Astrocyte of the spinal cord (primary cell): ENCODE results near the gene BRWD1.

ENCODE experiments used
- DNase-seq: peaks from one replicate; pipeline ENCODE4 v3.0.0; 2011; ENCODE audit warnings: low read depth, low spot score
- H3K4me3 ChIP-seq: 2 replicates; pipeline ENCODE4 v1.5.1; 2011; ENCODE audit warnings: low read depth, mild to moderate bottlenecking, low read length, moderate library complexity
- in situ Hi-C: cut with HindIII; loops from 2 replicates; pipeline ENCODE4 v1.10.0; 2017; ENCODE audit warnings: low sequenced_read_pairs
- TF ChIP-seq, protein P1 (sequence below): IDR thresholded peaks from 2 replicates; pipeline ENCODE4 v1.5.1; 2012; ENCODE audit warnings: low read depth, mild to moderate bottlenecking, low read length, inconsistent platforms

Gene BRWD1

DNA sequence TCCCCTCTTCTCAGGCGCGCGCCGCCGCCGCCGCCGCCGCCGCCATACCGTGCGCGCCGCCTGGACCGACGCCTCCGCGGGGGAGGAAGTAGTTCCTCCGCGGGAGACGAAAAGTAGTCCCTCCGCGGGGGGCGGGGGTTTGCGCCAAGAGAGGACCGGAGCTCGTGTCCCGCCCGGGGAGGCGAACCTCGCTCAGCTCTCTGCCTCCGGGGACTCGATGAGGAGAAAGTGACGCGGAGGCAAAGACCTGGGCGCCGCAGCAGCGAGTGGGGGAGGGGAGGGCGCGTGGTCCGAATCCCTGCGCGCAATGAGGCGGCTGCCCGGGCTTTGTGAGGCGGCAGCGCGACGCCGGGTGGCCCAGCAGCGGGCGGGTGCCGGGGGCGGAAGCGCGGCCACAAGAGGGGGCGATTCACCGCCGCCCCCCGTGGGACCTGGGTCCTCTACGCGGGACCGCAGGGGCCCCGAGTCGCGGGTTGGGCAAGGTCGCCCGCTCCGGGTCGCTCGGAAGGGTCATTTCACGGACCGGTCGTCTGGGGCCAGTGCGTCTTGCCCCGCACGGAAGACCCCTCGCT, at the start of gene BRWD1:
Gene BRWD1, minus strand, starts transcription at position 62 of the 572 bp plus-strand sequence. CDS start 141 bp downstream, outside the sequence.
- in situ Hi-C loops: no loop called here
- TF ChIP-seq, protein P1, sequence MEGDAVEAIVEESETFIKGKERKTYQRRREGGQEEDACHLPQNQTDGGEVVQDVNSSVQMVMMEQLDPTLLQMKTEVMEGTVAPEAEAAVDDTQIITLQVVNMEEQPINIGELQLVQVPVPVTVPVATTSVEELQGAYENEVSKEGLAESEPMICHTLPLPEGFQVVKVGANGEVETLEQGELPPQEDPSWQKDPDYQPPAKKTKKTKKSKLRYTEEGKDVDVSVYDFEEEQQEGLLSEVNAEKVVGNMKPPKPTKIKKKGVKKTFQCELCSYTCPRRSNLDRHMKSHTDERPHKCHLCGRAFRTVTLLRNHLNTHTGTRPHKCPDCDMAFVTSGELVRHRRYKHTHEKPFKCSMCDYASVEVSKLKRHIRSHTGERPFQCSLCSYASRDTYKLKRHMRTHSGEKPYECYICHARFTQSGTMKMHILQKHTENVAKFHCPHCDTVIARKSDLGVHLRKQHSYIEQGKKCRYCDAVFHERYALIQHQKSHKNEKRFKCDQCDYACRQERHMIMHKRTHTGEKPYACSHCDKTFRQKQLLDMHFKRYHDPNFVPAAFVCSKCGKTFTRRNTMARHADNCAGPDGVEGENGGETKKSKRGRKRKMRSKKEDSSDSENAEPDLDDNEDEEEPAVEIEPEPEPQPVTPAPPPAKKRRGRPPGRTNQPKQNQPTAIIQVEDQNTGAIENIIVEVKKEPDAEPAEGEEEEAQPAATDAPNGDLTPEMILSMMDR: peak; percentile 3
- DNase-seq: peak; percentile 89
- peak within 1 kb of the TSS; percentile 67 for H3K4me3 ChIP-seq

DNA sequence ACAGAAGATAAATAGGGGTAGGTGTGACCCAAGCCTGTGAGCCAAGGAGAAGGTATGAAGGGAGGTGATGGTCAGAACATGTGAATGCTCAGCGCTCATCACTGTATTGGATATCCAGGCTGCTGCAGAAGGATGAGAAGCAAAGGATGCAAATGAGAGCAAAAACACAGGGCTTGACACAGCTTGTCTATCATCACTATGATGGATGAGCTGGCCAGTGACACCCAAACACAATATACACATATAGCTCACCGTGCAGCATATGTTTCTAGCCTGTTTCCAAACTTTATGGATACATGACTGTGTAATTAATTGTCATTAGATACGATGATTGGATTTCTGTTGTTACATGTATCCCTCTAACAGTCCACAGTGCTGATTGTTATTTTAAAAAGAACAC, 49.3 kb upstream of the BRWD1 start:
- in situ Hi-C loops: no loop called here
- no peak overlapping the region for H3K4me3 ChIP-seq
- DNase-seq: no peak
- TF ChIP-seq, protein P1: no peak

DNA sequence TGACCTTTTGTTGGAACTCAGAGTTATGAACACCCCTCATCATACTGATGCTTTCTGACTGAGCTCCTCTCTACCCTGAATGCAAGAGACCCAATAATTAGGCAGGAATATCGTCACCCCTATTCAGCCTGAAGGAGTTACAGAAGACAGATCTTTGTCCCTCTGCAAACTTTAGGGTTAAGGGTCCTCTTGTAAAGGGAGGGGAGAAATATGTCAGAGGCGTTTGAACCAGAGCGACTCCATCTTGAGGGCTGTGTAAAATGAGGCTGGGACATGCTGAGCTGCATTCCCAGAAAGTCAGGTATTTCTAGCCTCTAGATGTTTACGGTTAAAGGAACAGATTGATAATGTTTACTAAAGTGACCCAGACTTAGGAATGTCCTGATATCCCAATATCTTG, 46.0 kb upstream of the BRWD1 start:
- TF ChIP-seq, protein P1: no peak
- DNase-seq: no peak
- in situ Hi-C loops: no loop called here
- no peak overlapping the region for H3K4me3 ChIP-seq

DNA sequence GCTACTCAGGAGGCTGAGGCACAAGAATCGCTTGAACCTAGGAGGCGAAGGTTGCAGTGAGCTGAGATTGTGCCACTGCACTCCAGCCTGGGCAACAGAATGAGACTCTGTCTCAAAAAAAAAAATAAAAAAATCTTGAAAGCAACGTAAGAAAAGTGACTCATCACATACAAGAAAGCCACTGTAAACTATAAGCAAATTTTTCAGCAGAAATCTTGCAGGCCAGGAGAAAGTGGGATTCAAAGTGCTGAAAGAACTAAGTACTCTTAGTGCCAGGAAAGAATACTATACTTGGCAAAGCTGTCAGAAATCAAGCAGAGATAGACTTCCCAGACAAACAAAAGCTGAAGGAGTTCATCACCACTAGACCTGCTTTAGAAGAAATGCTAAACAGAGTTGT, 39.9 kb upstream of the BRWD1 start:
- TF ChIP-seq, protein P1: no peak
- DNase-seq: no peak
- in situ Hi-C loops: no loop called here
- no peak overlapping the region for H3K4me3 ChIP-seq

DNA sequence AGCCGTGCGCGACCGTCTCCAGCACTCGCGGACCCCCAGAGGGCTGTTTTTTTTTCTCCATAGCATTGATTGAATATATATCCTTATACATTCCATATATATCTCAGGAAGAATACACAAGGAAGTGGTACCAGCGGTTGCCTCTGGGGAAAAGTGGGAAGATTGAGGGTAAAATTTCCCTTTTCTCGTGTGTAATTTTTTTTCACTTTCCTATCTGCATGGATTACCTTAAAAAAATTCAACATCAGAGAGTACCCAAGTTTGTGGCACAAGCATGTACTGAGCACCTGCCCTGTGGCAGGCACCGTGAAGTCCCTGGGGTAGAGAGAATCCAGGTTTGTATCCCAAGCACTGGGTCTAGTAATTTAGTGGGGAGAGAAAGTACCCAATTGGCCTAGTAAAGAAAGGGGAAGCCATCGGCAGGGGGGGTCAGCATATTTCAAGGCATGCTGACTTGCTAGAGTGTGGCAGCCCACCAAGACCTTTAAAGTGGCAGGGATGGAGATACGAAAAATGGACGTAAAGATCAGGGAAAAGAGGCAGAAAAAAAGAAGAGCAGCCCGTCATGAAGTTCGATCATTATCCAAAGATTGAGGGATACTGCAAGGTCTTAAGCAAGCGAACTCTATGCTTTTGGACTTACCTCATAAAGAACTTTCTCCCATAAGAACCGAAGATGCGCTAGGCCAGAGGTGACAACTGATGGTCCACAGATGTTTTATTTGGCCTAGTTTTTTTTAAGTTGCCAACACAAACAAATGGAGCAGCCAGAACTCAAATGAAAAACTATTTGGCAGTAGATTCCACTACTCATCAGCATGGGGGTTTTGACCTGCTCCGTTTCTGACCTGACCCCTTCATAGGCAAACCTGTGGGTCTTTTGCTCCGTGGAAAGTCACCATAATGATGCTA, 36.9 kb upstream of the BRWD1 start:
- peak overlapping the region; percentile 53 for H3K4me3 ChIP-seq
- TF ChIP-seq, protein P1: no peak
- in situ Hi-C loops: no loop called here
- DNase-seq: no peak

DNA sequence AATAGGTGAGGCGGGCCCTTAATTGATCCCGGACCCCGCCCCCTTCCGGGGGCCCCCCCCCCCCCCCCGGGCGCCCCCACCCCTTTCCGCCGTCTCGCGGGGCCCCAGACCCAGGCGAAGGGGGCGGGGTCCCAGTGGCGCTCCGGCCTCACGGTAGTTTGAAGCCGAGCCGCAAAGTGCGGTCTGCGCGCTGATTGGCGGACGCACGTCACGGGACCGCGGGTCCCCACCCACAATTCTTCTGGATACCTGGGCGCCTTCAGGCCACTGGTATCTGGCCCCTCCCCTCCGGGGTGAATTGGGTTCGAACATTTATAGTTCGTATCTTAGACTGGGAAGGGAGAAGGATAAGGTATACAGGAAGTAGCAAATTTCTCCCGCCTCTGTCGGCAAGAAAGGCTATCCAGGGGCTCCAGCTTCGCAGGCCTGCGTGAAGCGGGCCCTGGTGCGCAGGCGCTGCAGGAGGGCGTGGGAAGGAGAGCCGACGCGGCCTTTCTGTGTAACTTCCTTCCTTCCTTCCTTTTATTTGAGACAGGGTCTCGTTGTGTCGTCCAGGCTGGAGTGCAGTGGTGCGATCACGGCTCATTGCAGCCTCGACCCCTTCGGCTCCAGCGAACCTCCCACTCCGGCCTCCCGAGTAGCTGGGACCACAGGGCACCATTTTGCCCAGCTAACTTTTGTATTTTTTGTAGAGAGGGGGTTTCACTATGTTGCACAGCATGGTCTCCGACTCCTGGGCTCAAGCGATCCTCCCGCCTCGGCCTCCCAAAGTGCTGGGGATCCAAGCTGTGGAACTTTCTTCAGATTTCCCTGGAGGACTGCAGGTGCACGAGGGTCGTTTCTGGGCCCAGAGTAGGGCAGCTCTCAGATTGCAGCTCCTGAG, 36.0 kb upstream of the BRWD1 start:
- peak overlapping the region; percentile 53 for H3K4me3 ChIP-seq
- in situ Hi-C loops: no loop called here
- TF ChIP-seq, protein P1: no peak
- peak; percentile 96 for DNase-seq
